GM21825 (cell line): ENCODE results near the gene TFPT.

Source experiments
- ATAC-seq: cut with Tn5 transposase; IDR thresholded peaks from one replicate; pipeline ENCODE4 v1.9.1; 2021; ENCODE audit warnings: mild to moderate bottlenecking, moderate library complexity; ENCODE audit not compliant: unreplicated experiment

Gene TFPT

GRCh38 chr19:54115109-54116063 lies at the start of gene TFPT, which contains the start of gene PRPF31:
TFPT (minus strand) TSS chr19:54115657; CDS start chr19:54115269, 388 bp downstream.
PRPF31 (plus strand) TSS chr19:54115754; CDS start chr19:54118279, 2,525 bp downstream.
- peak; percentile 62 for ATAC-seq

GRCh38 chr19:54165222-54165621 lies 49.8 kb upstream of the TFPT start:
- ATAC-seq, result no peak

GRCh38 chr19:54164369-54165068 lies 49.1 kb upstream of the TFPT start:
- no peak for ATAC-seq

- ATAC-seq, result no peak
Observed at GRCh38 chr19:54162884-54163283, 47.4 kb upstream of the TFPT start.

GRCh38 chr19:54162241-54162805 lies 46.9 kb upstream of the TFPT start:
- ATAC-seq, result no peak

GRCh38 chr19:54160854-54161253 lies 45.4 kb upstream of the TFPT start:
- no peak for ATAC-seq

GRCh38 chr19:54160182-54160811 lies 44.8 kb upstream of the TFPT start:
- peak; percentile 1 for ATAC-seq

GRCh38 chr19:54159352-54160181 lies 44.1 kb upstream of the TFPT start, which contains the start of gene LENG1:
LENG1 (minus strand) TSS chr19:54159721; CDS start chr19:54159695, 26 bp downstream.
- peak; percentile 79 for ATAC-seq

- no peak for ATAC-seq
Observed at GRCh38 chr19:54158812-54159351, 43.4 kb upstream of the TFPT start.

- no peak for ATAC-seq
Observed at GRCh38 chr19:54156953-54157352, 41.5 kb upstream of the TFPT start.

- ATAC-seq, result no peak
Observed at GRCh38 chr19:54156490-54156889, 41.0 kb upstream of the TFPT start.

GRCh38 chr19:54155694-54156093 lies 40.2 kb upstream of the TFPT start:
- ATAC-seq, result no peak

- no peak for ATAC-seq
Observed at GRCh38 chr19:54154603-54155345, 39.3 kb upstream of the TFPT start.

- ATAC-seq, result no peak
Observed at GRCh38 chr19:54153731-54154326, 38.4 kb upstream of the TFPT start.

GRCh38 chr19:54152878-54153524 lies 37.5 kb upstream of the TFPT start:
- ATAC-seq, result no peak

GRCh38 chr19:54152267-54152666 lies 36.8 kb upstream of the TFPT start:
- ATAC-seq, result no peak

GRCh38 chr19:54151362-54152035 lies 36.0 kb upstream of the TFPT start:
- no peak for ATAC-seq
